Measurements from ENCODE around the gene SLC38A2.

GRCh38 chr12:46419675-46420074 is 47.1 kb upstream of the SLC38A2 start:
- TF ChIP-seq CTCF (IDR thresholded peaks at IDR 0.05) (no peak), POLR2A (IDR thresholded peaks at IDR 0.05) (no peak)

All from lower leg skin (tissue), 3 donors.